Spleen (tissue), 11 donors: Measurements from ENCODE around the gene CACNA1D. TPM values are rescaled to one million over a fixed set of nuclear protein-coding genes. Genes with fewer than 3 reads are reported as not detected.
A peak's percentile ranks its signal among the peaks of the same experiment; 100 is the strongest.

ENCODE experiments used
- DNase-seq: peaks from one replicate; pipeline ENCODE4 v3.0.0-alpha.2; 2020
- H3K27ac ChIP-seq, 8 donors: fragments of 200-600 bp; sonication (generic) in 7 of 8; 1 replicate in 4 of 8; 2 replicates in 4 of 8; pipeline versions ENCODE4 v1.5.0 to v1.8.0; 2016 to 2021; ENCODE audit warnings: inconsistent platforms in 4 of 8, mild to moderate bottlenecking in 4 of 8, moderate library complexity in 1 of 8
- H3K27me3 ChIP-seq, 7 donors: fragments of 200-600 bp; sonication (generic) in 6 of 7; replicated peaks in 1 of 7; 1 replicate in 4 of 7; 2 replicates in 3 of 7; pipeline versions ENCODE4 v1.5.0 to v1.8.0; 2016 to 2021; ENCODE audit warnings: inconsistent platforms in 3 of 7, mild to moderate bottlenecking in 1 of 7
- H3K36me3 ChIP-seq, 6 donors: fragments of 200-600 bp; sonication (generic) in 5 of 6; 1 replicate in 4 of 6; 2 replicates in 2 of 6; pipeline versions ENCODE4 v1.5.0 to v1.8.0; 2016 to 2021; ENCODE audit warnings: inconsistent platforms in 2 of 6
- H3K4me1 ChIP-seq, 6 donors: fragments of 200-600 bp; sonication (generic) in 5 of 6; 1 replicate in 3 of 6; 2 replicates in 3 of 6; pipeline versions ENCODE4 v1.5.0 to v1.8.0; 2016 to 2021; ENCODE audit warnings: inconsistent platforms in 3 of 6
- H3K4me3 ChIP-seq, 8 donors: fragments of 200-600 bp; sonication (generic) in 7 of 8; 1 replicate in 4 of 8; 2 replicates in 4 of 8; pipeline versions ENCODE4 v1.5.0 to v1.8.0; 2016 to 2021; ENCODE audit warnings: inconsistent platforms in 4 of 8, mild to moderate bottlenecking in 4 of 8, moderate library complexity in 2 of 8
- H3K9me3 ChIP-seq, 8 donors: fragments of 200-600 bp; sonication (generic) in 7 of 8; 1 replicate in 4 of 8; 2 replicates in 4 of 8; pipeline versions ENCODE4 v1.5.0 to v1.8.0; 2016 to 2021; ENCODE audit warnings: inconsistent platforms in 4 of 8
- CTCF ChIP-seq, 11 experiments: fragments of 200-600 bp in 7 of 11; fragments of 450-650 bp in 4 of 11; sonication (generic) in 4 of 11; IDR thresholded peaks in 8 of 11; conservative IDR thresholded peaks in 3 of 11; 1 replicate in 7 of 11; 2 replicates in 4 of 11; pipeline versions ENCODE4 v1.4.0 to v1.8.0; 2016 to 2021; ENCODE audit warnings: antibody characterized with exemption in 11 of 11, inconsistent platforms in 4 of 11, mild to moderate bottlenecking in 1 of 11
- POLR2A ChIP-seq, 3 donors: fragments of 450-650 bp; IDR thresholded peaks; one replicate each; pipeline ENCODE4 v1.5.1; 2017; ENCODE audit warnings: antibody characterized with exemption in 3 of 3, mild to moderate bottlenecking in 1 of 3
- POLR2AphosphoS5 ChIP-seq, 3 donors: sonication (generic); formaldehyde crosslinking; IDR thresholded peaks; one replicate each; pipeline ENCODE4 v1.5.1; 2017; ENCODE audit warnings: antibody characterized with exemption in 3 of 3
- WGBS, 5 donors: extraction: QIAGEN DNeasy Blood & Tissue Kit in 3 of 5; methylation state at CpG; one replicate each; pipeline versions ENCODE4 v1.1.5 to v1.1.7; 2013 to 2018; 5-methylcytosine and 5-hydroxymethylcytosine counted together
- intact Hi-C: fragments of 100-400 bp; cut with DNase I; formaldehyde crosslinking; loops from one replicate; pipeline ENCODE4 v1.15.0; 2023; ENCODE audit warnings: low total_unique reads
- polyA plus RNA-seq, 3 donors: library from polyadenylated mRNA; stranded (reverse); fragments of 200-250 nt; gene quantifications; one replicate each; pipeline ENCODE4 v1.2.1, GENCODE V29; 2013
- total RNA-seq, 7 donors: library from RNA; depleted of rRNA in 3 of 7; stranded (reverse); fragments of >200 nt in 3 of 7; fragmentation: NEBNext Ultra II Directional in 4 of 7; extraction: Animal tissue kit (Norgen Biotek cat#: 25700) in 4 of 7; gene quantifications; one replicate each; pipeline versions ENCODE4 v1.1.0 to v1.2.1, GENCODE V29; 2016 to 2021
- donor health status: healthy with polysubstance abuse.
- donor health status: DM: no; HTN: no; CAD: no; lungs with moderate emphysema.
- donor health status: DM: no; HTN: no; CAD: no.
- donor health status: Bipolar disorder and iron deficiency.
- donor health status: healthy.
- donor health status: DM: no; HTN: no; CAD: no.
- donor health status: DM: yes; HTN: yes; CAD: no.

Gene CACNA1D
- total and polyA plus RNA-seq, 10 donors: 0.55 to 89.3 (median 19.1) TPM

- no peak for TF ChIP-seq POLR2A (IDR thresholded peaks at IDR 0.05)
- TF ChIP-seq POLR2AphosphoS5 (IDR thresholded peaks at IDR 0.05): no peak
- no peak for TF ChIP-seq CTCF (IDR thresholded peaks at IDR 0.05 in 8 of 11, conservative IDR thresholded peaks at IDR 0.05 in 3 of 11)
- no peak overlapping the region for H3K4me3 ChIP-seq
- H3K27ac ChIP-seq: peak overlapping the region in 5 of 8 donors; percentile 26 to 76 (median 55)
- intact Hi-C loops: no loop called here
- peak; percentile 72 for DNase-seq
- WGBS, 5 donors: 53 to 64% (median 61%) methylated on average over 7 to 8 of the region's 8 CpGs
- no peaks in the 10 kb centered on the region for H3K9me3 ChIP-seq
- H3K4me1 ChIP-seq: peaks cover 0 to 45% (median 26%) of the 10 kb centered on the region in 6 donors
- H3K36me3 ChIP-seq: peaks cover 0 to 29% (median 0%) of the 10 kb centered on the region in 6 donors
- no peaks in the 10 kb centered on the region for H3K27me3 ChIP-seq
Measured at GRCh38 chr3:53748512-53749271, 254.3 kb downstream of the CACNA1D start.

- intact Hi-C loops: no loop called here
- TF ChIP-seq POLR2A (IDR thresholded peaks at IDR 0.05): no peak
- TF ChIP-seq POLR2AphosphoS5 (IDR thresholded peaks at IDR 0.05): no peak
- TF ChIP-seq CTCF (IDR thresholded peaks at IDR 0.05 in 8 of 11, conservative IDR thresholded peaks at IDR 0.05 in 3 of 11): no peak
- DNase-seq: peak; percentile 13
- peak overlapping the region in 5 of 8 donors; percentile 26 to 76 (median 55) for H3K27ac ChIP-seq
- H3K36me3 ChIP-seq: peaks cover 0 to 29% (median 0%) of the 10 kb centered on the region in 6 donors
- H3K4me3 ChIP-seq: no peak overlapping the region
- H3K9me3 ChIP-seq: no peaks in the 10 kb centered on the region
- H3K4me1 ChIP-seq: peaks cover 0 to 53% (median 29%) of the 10 kb centered on the region in 6 donors
- WGBS, 5 donors: 77 to 91% (median 80%) methylated on average over 5 of the region's 5 CpGs
- H3K27me3 ChIP-seq: no peaks in the 10 kb centered on the region
Measured at GRCh38 chr3:53749448-53749847, 255.0 kb downstream of the CACNA1D start.

GRCh38 chr3:53750253-53751210 lies 256.1 kb downstream of the CACNA1D start:
- DNase-seq: peak; percentile 67
- H3K9me3 ChIP-seq: no peaks in the 10 kb centered on the region
- WGBS, 5 donors: 71 to 84% (median 77%) methylated on average over 14 to 17 of the region's 17 CpGs
- H3K36me3 ChIP-seq: peaks cover 0 to 27% (median 0%) of the 10 kb centered on the region in 6 donors
- TF ChIP-seq POLR2A (IDR thresholded peaks at IDR 0.05) (no peak), POLR2AphosphoS5 (IDR thresholded peaks at IDR 0.05) (no peak), CTCF (IDR thresholded peaks at IDR 0.05 in 8 of 11, conservative IDR thresholded peaks at IDR 0.05 in 3 of 11) (no peak)
- H3K27ac ChIP-seq: peak overlapping the region in 2 of 8 donors; percentile 18 to 66
- no peaks in the 10 kb centered on the region for H3K27me3 ChIP-seq
- H3K4me1 ChIP-seq: peaks cover 0 to 56% (median 29%) of the 10 kb centered on the region in 6 donors
- intact Hi-C loops: no loop called here
- no peak overlapping the region for H3K4me3 ChIP-seq
